Pancreas (tissue), 10 donors: Measurements from ENCODE around the gene VANGL2. TPM values are rescaled to one million over a fixed set of nuclear protein-coding genes. Genes with fewer than 3 reads are reported as not detected.

Source experiments
- ATAC-seq, 4 donors: fragments of 200-7000 bp; cut with Tn5 transposase; one replicate each; pipeline versions ENCODE4 v1.8.0 to v1.9.1; 2020; ENCODE audit warnings: mild to moderate bottlenecking in 4 of 4, moderate library complexity in 4 of 4
- DNase-seq, 6 donors: peaks; one replicate each; pipeline ENCODE4 v3.0.0-alpha.2; 2020
- FAIRE-seq: peaks from 2 replicates; lab custom pipeline; 2012; peaks lifted over from hg19 to GRCh38; lab: Jason Lieb, UNC
- H3K27ac ChIP-seq, 4 donors: fragments of 200-600 bp; sonication (generic); 1 replicate in 3 of 4; 2 replicates in 1 of 4; pipeline versions ENCODE4 v1.5.0 to v1.8.0; 2020
- H3K27me3 ChIP-seq, 4 donors: fragments of 200-600 bp; one replicate each; pipeline ENCODE4 v1.8.0; 2021
- H3K36me3 ChIP-seq, 3 donors: fragments of 200-600 bp; sonication (generic) in 1 of 3; one replicate each; pipeline versions ENCODE4 v1.5.0 to v1.8.0; 2020 to 2021
- H3K4me1 ChIP-seq, 3 donors: fragments of 200-600 bp; one replicate each; pipeline ENCODE4 v1.8.0; 2021
- H3K4me3 ChIP-seq, 4 donors: fragments of 200-600 bp; sonication (generic) in 2 of 4; one replicate each; pipeline versions ENCODE4 v1.5.0 to v1.8.0; 2020 to 2021
- H3K9me3 ChIP-seq, 4 donors: fragments of 200-600 bp; one replicate each; pipeline ENCODE4 v1.8.0; 2021
- WGBS, 2 donors: extraction: QIAGEN DNeasy Blood & Tissue Kit; methylation state at CpG; one replicate each; pipeline ENCODE4 v1.1.7; 2013; 5-methylcytosine and 5-hydroxymethylcytosine counted together
- intact Hi-C, 3 donors: fragments of 100-400 bp; cut with DNase I; formaldehyde crosslinking; loops; one replicate each; pipeline versions ENCODE4 v1.11.1 to v1.14.2; 2022
- polyA plus RNA-seq, 2 donors: library from polyadenylated mRNA; stranded (reverse); fragments of 200-250 nt; gene quantifications; one replicate each; pipeline ENCODE4 v1.2.3, GENCODE V29; 2013
- total RNA-seq, 6 donors: library from RNA; stranded (reverse); fragmentation: NEBNext Ultra II Directional in 4 of 6; extraction: Animal tissue kit (Norgen Biotek cat#: 25700) in 4 of 6; gene quantifications; one replicate each; pipeline versions ENCODE4 v1.2.1 to v1.2.4, GENCODE V29; 2021 to 2023
- TF ChIP-seq, protein P1 (sequence below), 4 donors: fragments of 200-600 bp; sonication (generic) in 3 of 4; IDR thresholded peaks; one replicate each; pipeline versions ENCODE4 v1.5.0 to v1.8.0; 2021; ENCODE audit warnings: antibody characterized with exemption in 4 of 4
- donor health status: healthy with polysubstance abuse.
- donor health status: DM: no; HTN: no; CAD: no; lungs with moderate emphysema.
- donor health status: DM: no; HTN: no; CAD: no.
- donor health status: control.
- donor health status: control.
- donor health status: Bipolar disorder and iron deficiency.
- donor health status: DM: yes; HTN: yes; CAD: no.
- donor health status: DM: no; HTN: no; CAD: no.
- donor health status: DM: no; HTN: no; CAD: no.
- donor health status: DM: yes; HTN: yes; CAD: no.

Gene VANGL2
- total and polyA plus RNA-seq, 8 donors: 2.5 to 9.9 (median 4.2) TPM

DNA sequence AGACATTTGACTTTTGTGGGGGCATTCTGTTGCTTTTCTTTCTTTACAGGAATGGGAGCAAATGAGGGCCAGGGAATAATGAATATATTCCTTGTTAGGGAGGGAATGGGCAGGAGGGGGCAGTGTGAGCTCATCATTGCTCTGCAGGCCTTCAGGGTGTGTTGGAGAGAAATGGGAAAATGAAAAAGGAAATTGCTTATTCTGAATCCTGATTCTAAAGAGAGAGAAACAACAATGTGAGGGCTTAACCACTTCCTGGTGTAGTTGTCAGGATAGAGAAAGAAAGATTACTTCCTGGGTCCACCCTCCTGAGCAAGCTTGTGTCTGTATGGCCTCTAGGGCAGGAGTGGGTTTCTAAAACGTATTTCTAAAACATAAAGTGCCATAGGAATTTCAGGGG lies 28.3 kb downstream of the VANGL2 start:
- WGBS, 2 donors: 70 to 75% methylated on average over 1 of the region's 1 CpG
- FAIRE-seq (peak; percentile 66), DNase-seq (peak in 3 of 6 donors; percentile 26 to 69 (median 56)), ATAC-seq (peak; percentile 90 to 97 (median 96))
- Histone ChIP-seq H3K27me3 (no peaks in the 10 kb centered on the region), H3K36me3 (peaks cover 0 to 6% (median 0%) of the 10 kb centered on the region in 3 donors), H3K9me3 (no peaks in the 10 kb centered on the region), H3K27ac (peak overlapping the region in 1 of 4 donors; percentile 37), H3K4me1 (peaks cover 5 to 12% (median 6%) of the 10 kb centered on the region in 3 donors), H3K4me3 (no peak overlapping the region)
- TF ChIP-seq, protein P1, sequence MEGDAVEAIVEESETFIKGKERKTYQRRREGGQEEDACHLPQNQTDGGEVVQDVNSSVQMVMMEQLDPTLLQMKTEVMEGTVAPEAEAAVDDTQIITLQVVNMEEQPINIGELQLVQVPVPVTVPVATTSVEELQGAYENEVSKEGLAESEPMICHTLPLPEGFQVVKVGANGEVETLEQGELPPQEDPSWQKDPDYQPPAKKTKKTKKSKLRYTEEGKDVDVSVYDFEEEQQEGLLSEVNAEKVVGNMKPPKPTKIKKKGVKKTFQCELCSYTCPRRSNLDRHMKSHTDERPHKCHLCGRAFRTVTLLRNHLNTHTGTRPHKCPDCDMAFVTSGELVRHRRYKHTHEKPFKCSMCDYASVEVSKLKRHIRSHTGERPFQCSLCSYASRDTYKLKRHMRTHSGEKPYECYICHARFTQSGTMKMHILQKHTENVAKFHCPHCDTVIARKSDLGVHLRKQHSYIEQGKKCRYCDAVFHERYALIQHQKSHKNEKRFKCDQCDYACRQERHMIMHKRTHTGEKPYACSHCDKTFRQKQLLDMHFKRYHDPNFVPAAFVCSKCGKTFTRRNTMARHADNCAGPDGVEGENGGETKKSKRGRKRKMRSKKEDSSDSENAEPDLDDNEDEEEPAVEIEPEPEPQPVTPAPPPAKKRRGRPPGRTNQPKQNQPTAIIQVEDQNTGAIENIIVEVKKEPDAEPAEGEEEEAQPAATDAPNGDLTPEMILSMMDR (IDR thresholded peaks at IDR 0.05): peak; percentile 19 to 61 (median 38)
- intact Hi-C loops: loop anchor here (5.0 to 10.0 kb wide), 2 partner anchors 179 to 186 kb away; no protein-coding TSS in a partner anchor

DNA sequence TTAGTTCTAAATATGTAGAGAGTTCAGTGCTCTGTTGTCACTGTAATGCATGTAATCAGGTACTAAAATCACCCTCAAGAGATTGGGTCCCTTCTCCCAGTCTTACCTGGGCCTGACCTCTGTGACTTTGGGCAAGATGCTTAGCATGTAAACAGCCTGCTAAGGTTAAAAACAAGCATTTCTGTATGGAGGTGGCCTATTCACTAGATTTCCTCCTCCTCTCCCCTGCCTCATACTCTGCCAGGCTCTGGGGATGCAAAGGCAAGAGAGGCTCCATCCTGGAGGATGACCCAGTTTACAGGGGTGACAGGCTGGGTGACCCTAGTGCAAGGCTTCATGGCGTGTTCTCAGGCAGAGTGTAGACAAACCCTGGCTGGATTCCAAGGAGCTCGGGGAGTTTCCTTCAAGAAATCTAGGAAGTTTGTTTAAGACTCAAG lies 28.8 kb downstream of the VANGL2 start:
- no peak for DNase-seq
- H3K4me1 ChIP-seq: peaks cover 5 to 12% (median 6%) of the 10 kb centered on the region in 3 donors
- H3K27me3 ChIP-seq: no peaks in the 10 kb centered on the region
- TF ChIP-seq, protein P1 (IDR thresholded peaks at IDR 0.05): no peak
- ATAC-seq: peak; percentile 32 to 44 (median 38)
- no peak for FAIRE-seq
- H3K27ac ChIP-seq: peak overlapping the region in 1 of 4 donors; percentile 37
- no peaks in the 10 kb centered on the region for H3K9me3 ChIP-seq
- peaks cover 0 to 6% (median 0%) of the 10 kb centered on the region in 3 donors for H3K36me3 ChIP-seq
- intact Hi-C loops: loop anchor here (5.0 to 10.0 kb wide), 2 partner anchors 178 to 186 kb away; no protein-coding TSS in a partner anchor
- H3K4me3 ChIP-seq: no peak overlapping the region
- WGBS, 2 donors: 21 to 26% methylated on average over 2 of the region's 2 CpGs

DNA sequence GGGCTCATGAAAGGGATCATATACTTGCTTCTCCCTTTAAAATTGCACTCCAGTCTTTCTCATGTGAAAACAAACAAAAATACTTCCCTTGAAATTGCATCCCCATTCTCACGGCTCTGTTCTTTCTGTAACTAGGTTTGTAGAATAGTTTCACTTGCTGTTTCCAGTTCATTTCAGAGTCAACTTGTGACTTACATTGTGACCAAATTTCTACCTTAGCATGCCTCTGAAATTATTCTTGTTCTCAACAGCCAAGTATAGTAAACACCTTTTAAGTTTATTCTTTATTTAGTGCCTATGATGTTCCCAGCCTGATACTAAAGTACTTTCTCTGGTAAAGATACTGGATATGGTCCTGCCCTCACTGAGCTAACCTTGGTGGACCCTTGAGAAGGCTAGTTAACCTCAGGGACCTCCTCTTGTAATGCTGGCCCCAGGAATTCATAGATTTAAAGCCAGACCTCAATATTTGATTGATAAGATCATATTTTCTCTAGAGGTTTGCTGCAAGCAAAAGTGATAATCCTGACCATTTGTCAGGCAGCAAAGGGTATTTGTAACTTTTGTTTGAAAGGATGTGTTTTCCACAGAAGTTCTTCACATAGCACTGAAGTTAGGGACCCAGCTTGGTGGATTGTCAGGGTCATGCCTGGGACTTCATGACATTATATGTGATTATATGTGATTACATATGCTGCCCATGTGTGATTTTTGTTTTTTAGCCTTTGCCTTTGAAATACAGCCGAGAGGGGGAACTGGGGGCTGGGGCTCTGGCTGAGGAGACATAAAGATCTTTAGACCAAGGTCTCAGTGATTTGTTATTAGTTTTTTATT lies 29.6 kb downstream of the VANGL2 start:
- FAIRE-seq: no peak
- no peak overlapping the region for H3K27ac ChIP-seq
- peaks cover 0 to 6% (median 0%) of the 10 kb centered on the region in 3 donors for H3K36me3 ChIP-seq
- no peak for DNase-seq
- TF ChIP-seq, protein P1 (IDR thresholded peaks at IDR 0.05): no peak
- H3K9me3 ChIP-seq: no peaks in the 10 kb centered on the region
- ATAC-seq: peak in 1 of 4 donors; percentile 5
- peaks cover 5 to 12% (median 6%) of the 10 kb centered on the region in 3 donors for H3K4me1 ChIP-seq
- no peaks in the 10 kb centered on the region for H3K27me3 ChIP-seq
- intact Hi-C loops: loop anchor here (5.0 to 10.0 kb wide), 2 partner anchors 177 to 185 kb away; no protein-coding TSS in a partner anchor
- 59% methylated on average over 2 of the region's 2 CpGs for WGBS, 2 donors
- no peak overlapping the region for H3K4me3 ChIP-seq

DNA sequence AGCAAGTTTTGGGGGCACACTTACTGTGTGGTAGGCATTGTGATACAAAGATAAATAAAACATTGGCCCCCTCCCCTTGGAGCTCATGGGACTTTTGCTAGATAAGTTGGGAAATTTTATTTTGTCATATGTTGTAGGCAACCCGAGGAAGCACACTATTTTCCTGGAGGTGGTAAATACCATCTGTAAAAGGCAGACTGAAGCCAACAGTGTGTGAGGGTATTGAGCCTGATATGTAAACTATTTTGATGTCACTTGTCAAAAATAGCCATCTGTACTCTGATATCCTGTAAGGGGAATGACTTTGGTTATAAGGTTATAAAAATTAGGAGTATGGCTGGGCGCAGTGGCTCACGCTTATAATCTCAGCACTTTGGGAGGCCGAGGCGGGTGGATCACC lies 30.6 kb downstream of the VANGL2 start:
- 81 to 92% methylated on average over 5 of the region's 5 CpGs for WGBS, 2 donors
- FAIRE-seq (no peak), DNase-seq (no peak), ATAC-seq (no peak)
- H3K27me3 ChIP-seq: no peaks in the 10 kb centered on the region
- intact Hi-C loops: no loop called here
- TF ChIP-seq, protein P1 (IDR thresholded peaks at IDR 0.05): no peak
- no peaks in the 10 kb centered on the region for H3K9me3 ChIP-seq
- H3K4me1 ChIP-seq: peaks cover 5 to 12% (median 6%) of the 10 kb centered on the region in 3 donors
- no peak overlapping the region for H3K4me3 ChIP-seq
- peaks cover 0 to 6% (median 0%) of the 10 kb centered on the region in 3 donors for H3K36me3 ChIP-seq
- no peak overlapping the region for H3K27ac ChIP-seq
